PC-9 (cell line): ENCODE results near the gene ATP6V0B.

Experiments
- CTCF ChIP-seq: fragments of 200-600 bp; sonication (generic); conservative IDR thresholded peaks from 2 replicates; pipeline ENCODE4 v1.6.1; 2017; ENCODE audit warnings: mixed run types, antibody characterized with exemption, mild to moderate bottlenecking, moderate library complexity
- EZH2 ChIP-seq: fragments of 200-600 bp; sonication (generic); IDR thresholded peaks from 2 replicates; pipeline ENCODE4 v1.8.0; 2017; ENCODE audit warnings: antibody characterized with exemption, low read depth

- TF ChIP-seq EZH2: no peak
- no peak for TF ChIP-seq CTCF
Observed at GRCh38 chr1:44012404-44012803, 37.6 kb downstream of the ATP6V0B start.
